Neuronal stem cell (in vitro differentiated cells): ENCODE measurements around the gene KCTD19.

ENCODE experiments used
- DNase-seq: peaks from one replicate; pipeline ENCODE4 v3.0.0-alpha.2; 2013; ENCODE audit warnings: low spot score
- H2AFZ ChIP-seq: one replicate; pipeline ENCODE4 v1.6.1; 2013; ENCODE audit warnings: mild to moderate bottlenecking, low read length, inconsistent platforms
- H2AK5ac ChIP-seq: 2 replicates; pipeline ENCODE4 v1.6.1; 2013; ENCODE audit warnings: low read depth, mild to moderate bottlenecking, inconsistent platforms, low read length, moderate library complexity, mixed read lengths
- H2BK120ac ChIP-seq: 2 replicates; pipeline ENCODE4 v1.6.1; 2013; ENCODE audit warnings: low read depth, mild to moderate bottlenecking, inconsistent platforms, low read length, moderate library complexity, mixed read lengths
- H2BK12ac ChIP-seq: one replicate; pipeline ENCODE4 v1.6.1; 2013; ENCODE audit warnings: low read length, inconsistent platforms
- H2BK15ac ChIP-seq: 2 replicates; pipeline ENCODE4 v1.6.1; 2013; ENCODE audit warnings: mild to moderate bottlenecking, low read length, inconsistent platforms, mixed read lengths
- H2BK5ac ChIP-seq: one replicate; pipeline ENCODE4 v1.6.1; 2013; ENCODE audit warnings: inconsistent platforms, mild to moderate bottlenecking, low read length, moderate library complexity
- H3K14ac ChIP-seq: one replicate; pipeline ENCODE4 v1.6.1; 2013; ENCODE audit warnings: low read length, inconsistent platforms
- H3K18ac ChIP-seq: 2 replicates; pipeline ENCODE4 v1.6.1; 2013; ENCODE audit warnings: low read length, inconsistent platforms
- H3K23ac ChIP-seq: 2 replicates; pipeline ENCODE4 v1.6.1; 2013; ENCODE audit warnings: low read depth, mild to moderate bottlenecking, mixed read lengths, low read length, inconsistent platforms; ENCODE audit not compliant: poor library complexity
- H3K27ac ChIP-seq: replicated peaks from 3 replicates; pipeline ENCODE4 v1.5.1; 2013; ENCODE audit warnings: low read length, inconsistent platforms
- H3K27me3 ChIP-seq, 3 experiments: 2 replicates each; pipeline ENCODE4 v1.6.1; 2013; ENCODE audit warnings: low read length in 3 of 3, mild to moderate bottlenecking in 2 of 3, inconsistent platforms in 1 of 3, low read depth in 1 of 3, mixed read lengths in 1 of 3, moderate library complexity in 1 of 3; ENCODE audit not compliant: control insufficient read depth in 3 of 3, insufficient read depth in 3 of 3
- H3K36me3 ChIP-seq, 2 donors: replicated peaks in 1 of 2; 2 replicates each; pipeline ENCODE4 v1.6.1; 2013; ENCODE audit warnings: low read length in 2 of 2; ENCODE audit not compliant: control insufficient read depth in 2 of 2, insufficient read depth in 2 of 2
- H3K4ac ChIP-seq: 2 replicates; pipeline ENCODE4 v1.6.1; 2013; ENCODE audit warnings: inconsistent platforms, mild to moderate bottlenecking, low read length, moderate library complexity
- H3K4me1 ChIP-seq, 2 donors: 1 replicate in 1 of 2; 2 replicates in 1 of 2; pipeline ENCODE4 v1.6.1; 2013; ENCODE audit warnings: low read length in 2 of 2, low read depth in 1 of 2; ENCODE audit not compliant: control insufficient read depth in 2 of 2, insufficient read depth in 1 of 2
- H3K4me2 ChIP-seq: one replicate; pipeline ENCODE4 v1.6.1; 2013; ENCODE audit warnings: mild to moderate bottlenecking, low read length, inconsistent platforms; ENCODE audit not compliant: insufficient read depth, poor library complexity, severe bottlenecking
- H3K4me3 ChIP-seq, 2 donors: 2 replicates each; pipeline ENCODE4 v1.5.1; 2013; ENCODE audit warnings: low read length in 2 of 2, mild to moderate bottlenecking in 2 of 2, inconsistent platforms in 1 of 2, moderate library complexity in 1 of 2
- H3K79me1 ChIP-seq: one replicate; pipeline ENCODE4 v1.6.1; 2013; ENCODE audit warnings: low read depth, mild to moderate bottlenecking, inconsistent platforms, low read length, moderate library complexity
- H3K9ac ChIP-seq: one replicate; pipeline ENCODE4 v1.6.1; 2013; ENCODE audit warnings: mild to moderate bottlenecking, low read depth, low read length, inconsistent platforms; ENCODE audit not compliant: poor library complexity
- H3K9me3 ChIP-seq, 2 donors: replicated peaks in 1 of 2; 2 replicates each; pipeline versions ENCODE3 to v1.6.1; 2013; ENCODE audit warnings: low read length in 2 of 2, mild to moderate bottlenecking in 2 of 2, inconsistent platforms in 1 of 2, low read depth in 1 of 2, mixed read lengths in 1 of 2, moderate library complexity in 1 of 2; ENCODE audit not compliant: control insufficient read depth in 2 of 2, insufficient read depth in 1 of 2
- H4K8ac ChIP-seq: one replicate; pipeline ENCODE4 v1.6.1; 2013; ENCODE audit warnings: low read depth, mild to moderate bottlenecking, inconsistent platforms, low read length, moderate library complexity
- H4K91ac ChIP-seq: one replicate; pipeline ENCODE4 v1.6.1; 2013; ENCODE audit warnings: low read length, low read depth, mild to moderate bottlenecking, inconsistent platforms; ENCODE audit not compliant: poor library complexity
- WGBS, 2 donors: extraction: QIAGEN DNeasy Blood & Tissue Kit; methylation state at CpG; one replicate each; pipeline ENCODE4 v1.1.7; 2013; ENCODE audit warnings: missing lambda C conversion rate in 2 of 2, mixed read lengths in 1 of 2; ENCODE audit not compliant: insufficient read length in 2 of 2, insufficient replicate concordance in 1 of 2; ENCODE audit errors: extremely low coverage in 2 of 2; 5-methylcytosine and 5-hydroxymethylcytosine counted together

KCTD19 gene

GRCh38 chr16:67312719-67313118 lies 13.8 kb downstream of the KCTD19 start:
- Histone ChIP-seq H3K27me3 (peaks cover 0 to 28% (median 0%) of the 10 kb centered on the region in 3 experiments), H3K27ac (no peak overlapping the region), H2BK15ac (no peak overlapping the region)

GRCh38 chr16:67311607-67312488 lies 14.7 kb downstream of the KCTD19 start:
- Histone ChIP-seq H2BK12ac (peak overlapping the region; percentile 10), H2BK15ac (no peak overlapping the region), H3K18ac (no peak overlapping the region), H2BK120ac (no peak overlapping the region), H2AK5ac (no peak overlapping the region), H4K8ac (no peak overlapping the region), H3K4me1 (peaks cover 0 to 2% of the 10 kb centered on the region in 2 donors), H3K27me3 (peaks cover 0 to 28% (median 0%) of the 10 kb centered on the region in 3 experiments), H3K79me1 (no peaks in the 10 kb centered on the region), H3K14ac (no peak overlapping the region), H3K27ac (no peak overlapping the region), H3K4me2 (no peak overlapping the region), H3K23ac (no peak overlapping the region), H3K4ac (no peak overlapping the region), H3K9ac (peak overlapping the region; percentile 33), H3K36me3 (no peaks in the 10 kb centered on the region), H3K9me3 (no peaks in the 10 kb centered on the region), H2BK5ac (no peak overlapping the region), H3K4me3 (no peak overlapping the region), H4K91ac (no peak overlapping the region), H2AFZ (no peak overlapping the region)
- no CpG with 5 or more reads among the region's 5 CpGs for WGBS, 2 donors
- no peak for DNase-seq

More at GRCh38 chr16:67312719-67313118, 13.8 kb downstream of the KCTD19 start:
- H2AFZ ChIP-seq = no peak overlapping the region
- H3K4me2 ChIP-seq = no peak overlapping the region
- no peak overlapping the region for H4K8ac ChIP-seq
- no peak overlapping the region for H3K4ac ChIP-seq
- no peak for DNase-seq
- H3K23ac ChIP-seq = no peak overlapping the region
- H3K36me3 ChIP-seq = no peaks in the 10 kb centered on the region
- H2AK5ac ChIP-seq = no peak overlapping the region
- H3K79me1 ChIP-seq = no peaks in the 10 kb centered on the region
- no peak overlapping the region for H4K91ac ChIP-seq
- no peak overlapping the region for H3K4me3 ChIP-seq
- H2BK5ac ChIP-seq = no peak overlapping the region
- no peak overlapping the region for H2BK120ac ChIP-seq
- no peak overlapping the region for H3K9ac ChIP-seq
- H3K9me3 ChIP-seq = no peaks in the 10 kb centered on the region
- no peak overlapping the region for H3K18ac ChIP-seq
- no peak overlapping the region for H3K14ac ChIP-seq
- H2BK12ac ChIP-seq = no peak overlapping the region
- H3K4me1 ChIP-seq = peaks cover 0 to 2% of the 10 kb centered on the region in 2 donors

- Histone ChIP-seq H3K27me3 (peaks cover 0 to 28% (median 0%) of the 10 kb centered on the region in 3 experiments), H3K23ac (no peak overlapping the region), H4K8ac (no peak overlapping the region), H2BK15ac (no peak overlapping the region), H2BK5ac (no peak overlapping the region), H2AK5ac (no peak overlapping the region), H2BK12ac (no peak overlapping the region), H3K18ac (no peak overlapping the region), H2AFZ (no peak overlapping the region), H3K79me1 (no peaks in the 10 kb centered on the region), H3K9me3 (no peaks in the 10 kb centered on the region), H3K27ac (no peak overlapping the region), H3K4ac (no peak overlapping the region), H3K9ac (no peak overlapping the region), H3K4me2 (no peak overlapping the region), H2BK120ac (no peak overlapping the region), H3K14ac (no peak overlapping the region), H3K36me3 (no peaks in the 10 kb centered on the region), H4K91ac (no peak overlapping the region), H3K4me3 (no peak overlapping the region), H3K4me1 (peaks cover 0 to 2% of the 10 kb centered on the region in 2 donors)
- WGBS, 2 donors = no CpG with 5 or more reads among the region's 3 CpGs
- no peak for DNase-seq
Measured at GRCh38 chr16:67310561-67310960, 16.0 kb downstream of the KCTD19 start.

GRCh38 chr16:67305216-67306071 lies 21.1 kb downstream of the KCTD19 start:
- no peaks in the 10 kb centered on the region for H3K79me1 ChIP-seq
- no peak overlapping the region for H3K4ac ChIP-seq
- H2AK5ac ChIP-seq = no peak overlapping the region
- H3K14ac ChIP-seq = no peak overlapping the region
- H2BK15ac ChIP-seq = no peak overlapping the region
- H2AFZ ChIP-seq = no peak overlapping the region
- no peak overlapping the region for H2BK120ac ChIP-seq
- H3K4me2 ChIP-seq = no peak overlapping the region
- no peak overlapping the region for H2BK12ac ChIP-seq
- H3K18ac ChIP-seq = no peak overlapping the region
- H3K36me3 ChIP-seq = no peaks in the 10 kb centered on the region
- no peak overlapping the region for H4K91ac ChIP-seq
- no peaks in the 10 kb centered on the region for H3K4me1 ChIP-seq
- H3K4me3 ChIP-seq = peak overlapping the region in 1 of 2 donors; percentile 49
- peaks cover 0 to 42% (median 0%) of the 10 kb centered on the region in 3 experiments for H3K27me3 ChIP-seq
- no peak overlapping the region for H2BK5ac ChIP-seq
- H3K9me3 ChIP-seq = no peaks in the 10 kb centered on the region
- H3K27ac ChIP-seq = no peak overlapping the region
- H4K8ac ChIP-seq = no peak overlapping the region
- DNase-seq = no peak
- WGBS, 2 donors = no CpG with 5 or more reads among the region's 13 CpGs
- no peak overlapping the region for H3K9ac ChIP-seq
- no peak overlapping the region for H3K23ac ChIP-seq
